SK-N-SH (cell line): ENCODE measurements around the gene ISOC2. TPM values are rescaled to one million over a fixed set of nuclear protein-coding genes. Genes with fewer than 3 reads are reported as not detected.
A peak's percentile ranks its signal among the peaks of the same experiment; 100 is the strongest.

Source experiments
- CTCF ChIA-PET: fragments of 300-600, 350-600 bp; formaldehyde crosslinking; extraction: SDS; loops from one replicate; lab custom pipeline; 2021; lab: Yijun Ruan, JAX
- POLR2A ChIA-PET: fragments of 350-600 bp; sonication (Branson Sonifier 250); formaldehyde crosslinking; extraction: SDS; loops from one replicate; lab custom pipeline; 2020; ENCODE audit warnings: antibody characterized with exemption, inconsistent platforms; lab: Yijun Ruan, JAX
- DNase-seq: peaks from one replicate; pipeline ENCODE4 v3.0.0; 2012
- H2AFZ ChIP-seq: fragments of 200-600 bp; sonication (generic); 2 replicates; pipeline ENCODE4 v1.8.1; 2016; ENCODE audit warnings: antibody characterized with exemption, mild to moderate bottlenecking, low read depth
- H3F3A ChIP-seq: fragments of 200-600 bp; sonication (generic); replicated peaks from 2 replicates; pipeline ENCODE3; 2016; ENCODE audit warnings: antibody characterized with exemption, mild to moderate bottlenecking; ENCODE audit not compliant: insufficient read depth
- H3K27ac ChIP-seq, 2 experiments: fragments of 200-500 bp in 1 of 2; fragments of 200-600 bp in 1 of 2; sonication (Bioruptor generic) in 1 of 2; sonication (generic), shearing (Covaris generic) in 1 of 2; 2 replicates each; pipeline versions ENCODE4 v1.5.1 to v1.6.1; 2014 to 2016; ENCODE audit warnings: low read depth in 2 of 2, inconsistent platforms in 1 of 2, low read length in 1 of 2, mild to moderate bottlenecking in 1 of 2, mixed read lengths in 1 of 2
- H3K27me3 ChIP-seq: fragments of 200-600 bp; sonication (generic), shearing (Covaris generic); 2 replicates; pipeline ENCODE4 v1.6.1; 2016; ENCODE audit warnings: mixed run types; ENCODE audit not compliant: insufficient read depth
- H3K36me3 ChIP-seq, 2 experiments: fragments of 200-500 bp in 1 of 2; fragments of 200-600 bp in 1 of 2; sonication (Bioruptor generic) in 1 of 2; sonication (generic) in 1 of 2; replicated peaks in 1 of 2; 2 replicates each; pipeline versions ENCODE3 to v1.5.1; 2014 to 2016; ENCODE audit warnings: low read length in 1 of 2, mild to moderate bottlenecking in 1 of 2; ENCODE audit not compliant: insufficient read depth in 2 of 2, control insufficient read depth in 1 of 2
- H3K4me1 ChIP-seq, 2 experiments: fragments of 200-500 bp in 1 of 2; fragments of 200-600 bp in 1 of 2; sonication (Bioruptor generic) in 1 of 2; sonication (generic), shearing (Covaris generic) in 1 of 2; 2 replicates each; pipeline versions ENCODE4 v1.5.1 to v1.6.1; 2014 to 2016; ENCODE audit warnings: low read depth in 1 of 2, low read length in 1 of 2, mixed run types in 1 of 2; ENCODE audit not compliant: insufficient read depth in 2 of 2, control insufficient read depth in 1 of 2
- H3K4me2 ChIP-seq: fragments of 200-600 bp; sonication (generic), shearing (Covaris generic); 2 replicates; pipeline ENCODE4 v1.6.1; 2017; ENCODE audit warnings: mixed run types
- H3K4me3 ChIP-seq, 2 experiments: fragments of 200-500 bp in 1 of 2; fragments of 200-600 bp in 1 of 2; sonication (Bioruptor generic) in 1 of 2; sonication (generic), shearing (Covaris generic) in 1 of 2; 2 replicates each; pipeline versions ENCODE4 v1.5.1 to v1.8.1; 2014 to 2016; ENCODE audit warnings: low read depth in 2 of 2, inconsistent platforms in 1 of 2, low read length in 1 of 2, mild to moderate bottlenecking in 1 of 2, mixed read lengths in 1 of 2, moderate library complexity in 1 of 2
- H3K79me2 ChIP-seq: fragments of 200-600 bp; sonication (generic); 2 replicates; pipeline ENCODE4 v1.8.1; 2017; ENCODE audit warnings: mild to moderate bottlenecking; ENCODE audit not compliant: insufficient read depth
- H3K9ac ChIP-seq: fragments of 200-600 bp; sonication (generic); 2 replicates; pipeline ENCODE4 v1.6.1; 2017; ENCODE audit warnings: mixed run types
- H3K9me2 ChIP-seq: fragments of 200-600 bp; sonication (generic); 2 replicates; pipeline ENCODE4 v1.6.1; 2017; ENCODE audit warnings: mixed run types
- H3K9me3 ChIP-seq: fragments of 200-600 bp; sonication (generic); 2 replicates; pipeline ENCODE4 v1.6.1; 2017; ENCODE audit warnings: mixed run types, mild to moderate bottlenecking, moderate library complexity
- H4K20me1 ChIP-seq: fragments of 200-600 bp; sonication (generic); 2 replicates; pipeline ENCODE4 v1.6.1; 2017; ENCODE audit warnings: mild to moderate bottlenecking, mixed run types; ENCODE audit not compliant: insufficient read depth
- CHD2 ChIP-seq: fragments of 150-350 bp; IDR thresholded peaks from 2 replicates; pipeline ENCODE4 v1.6.1; 2018; ENCODE audit warnings: low read length; ENCODE audit not compliant: partially characterized antibody
- ELF1 ChIP-seq: IDR thresholded peaks from 2 replicates; pipeline ENCODE4 v1.4.0; 2012
- EZH2phosphoT487 ChIP-seq: fragments of 200-600 bp; sonication (generic); IDR thresholded peaks from 2 replicates; pipeline ENCODE4 v1.6.1; 2017; ENCODE audit warnings: low read depth, mixed run types, mild to moderate bottlenecking, antibody characterized with exemption, moderate library complexity, borderline replicate concordance
- FOSL2 ChIP-seq: IDR thresholded peaks from 2 replicates; pipeline ENCODE4 v1.4.0; 2012; ENCODE audit warnings: low read depth, mild to moderate bottlenecking, moderate library complexity, borderline replicate concordance
- FOXJ3 ChIP-seq: sonication (generic); formaldehyde crosslinking; IDR thresholded peaks from 2 replicates; pipeline ENCODE4 v1.5.1; 2020; ENCODE audit warnings: mild to moderate bottlenecking, missing genetic modification reagents
- FOXM1 ChIP-seq: IDR thresholded peaks from 2 replicates; pipeline ENCODE4 v1.4.0; 2012; ENCODE audit warnings: low read depth, mild to moderate bottlenecking
- GABPA ChIP-seq: IDR thresholded peaks from 2 replicates; pipeline ENCODE4 v1.4.0; 2012; ENCODE audit warnings: low read depth, mild to moderate bottlenecking
- GATA2 ChIP-seq: sonication (generic); formaldehyde crosslinking; IDR thresholded peaks from 2 replicates; pipeline ENCODE4 v1.5.0; 2020; ENCODE audit warnings: mild to moderate bottlenecking, missing genetic modification reagents
- IRF3 ChIP-seq: fragments of 150-350 bp; IDR thresholded peaks from 2 replicates; pipeline ENCODE4 v1.6.1; 2016; ENCODE audit warnings: mild to moderate bottlenecking, low read depth, low read length
- JUND ChIP-seq: IDR thresholded peaks from 2 replicates; pipeline ENCODE4 v1.4.0; 2012
- NFIC ChIP-seq: IDR thresholded peaks from 2 replicates; pipeline ENCODE4 v1.4.0; 2012; ENCODE audit warnings: borderline replicate concordance
- POLR2AphosphoS5 ChIP-seq: IDR thresholded peaks from 2 replicates; pipeline ENCODE4 v1.6.1; 2012; ENCODE audit warnings: low read depth, low read length
- RCOR1 ChIP-seq: fragments of 150-350 bp; IDR thresholded peaks from 2 replicates; pipeline ENCODE4 v1.6.1; 2017; ENCODE audit warnings: antibody characterized with exemption, low read length
- RFX5 ChIP-seq: IDR thresholded peaks from 2 replicates; pipeline ENCODE4 v1.6.1; 2012; ENCODE audit warnings: mild to moderate bottlenecking, improper control_type of control experiment, low read length
- RXRA ChIP-seq: IDR thresholded peaks from 2 replicates; pipeline ENCODE4 v1.4.0; 2012; ENCODE audit warnings: low read depth, mild to moderate bottlenecking, borderline replicate concordance
- YY1 ChIP-seq: IDR thresholded peaks from 2 replicates; pipeline ENCODE4 v1.4.0; 2012; ENCODE audit warnings: low read depth, mild to moderate bottlenecking
- WGBS: methylation state at CpG from one replicate; pipeline ENCODE4 v1.1.6; 2017; ENCODE audit warnings: low lambda C conversion rate; 5-methylcytosine and 5-hydroxymethylcytosine counted together
- polyA plus RNA-seq, 3 experiments: library from polyadenylated mRNA; depleted of rRNA; stranded (reverse); fragments of >200 nt; gene quantifications; 2 replicates each; pipeline ENCODE4 v1.2.3, GENCODE V29; 2012
- TF ChIP-seq, protein P1 (sequence below): IDR thresholded peaks from 2 replicates; pipeline ENCODE4; 2012
- TF ChIP-seq, protein P2 (sequence below): fragments of 150-350 bp; IDR thresholded peaks from 2 replicates; pipeline ENCODE4 v1.6.1; 2017; ENCODE audit warnings: antibody characterized with exemption, low read length, low read depth, borderline replicate concordance
- TF ChIP-seq, protein P3 (sequence below): IDR thresholded peaks from 2 replicates; pipeline ENCODE4 v1.4.0; 2012; ENCODE audit warnings: low read depth, borderline replicate concordance
- TF ChIP-seq, protein P4 (sequence below): fragments of 200-600 bp; sonication (generic); IDR thresholded peaks from 2 replicates; pipeline ENCODE4 v1.6.1; 2017; ENCODE audit warnings: antibody characterized with exemption, mild to moderate bottlenecking, moderate library complexity

ISOC2 gene
- polyA plus RNA-seq, 1 of the 3 experiments (the other 2 are of a cell fraction) = 65.4 TPM

- Histone ChIP-seq H3K9me3 (no peaks in the 10 kb centered on the region), H2AFZ (no peak overlapping the region), H3K27me3 (no peaks in the 10 kb centered on the region), H3K4me1 (peaks cover 12 to 16% of the 10 kb centered on the region in 2 experiments; a peak in 2 of 4 replicates), H3K4me2 (no peak overlapping the region), H3K9ac (no peak overlapping the region)
- no peak for DNase-seq
- CTCF ChIA-PET = interaction anchor here (0.5 to 1.4 kb wide), 3 partner anchors 10 to 40 kb away, joined by 3 to 8 read pairs (median 5); no protein-coding TSS in a partner anchor
- 70% methylated on average over 12 of the region's 15 CpGs for WGBS
- TF ChIP-seq YY1 = no peak
- TF ChIP-seq, protein P1, sequence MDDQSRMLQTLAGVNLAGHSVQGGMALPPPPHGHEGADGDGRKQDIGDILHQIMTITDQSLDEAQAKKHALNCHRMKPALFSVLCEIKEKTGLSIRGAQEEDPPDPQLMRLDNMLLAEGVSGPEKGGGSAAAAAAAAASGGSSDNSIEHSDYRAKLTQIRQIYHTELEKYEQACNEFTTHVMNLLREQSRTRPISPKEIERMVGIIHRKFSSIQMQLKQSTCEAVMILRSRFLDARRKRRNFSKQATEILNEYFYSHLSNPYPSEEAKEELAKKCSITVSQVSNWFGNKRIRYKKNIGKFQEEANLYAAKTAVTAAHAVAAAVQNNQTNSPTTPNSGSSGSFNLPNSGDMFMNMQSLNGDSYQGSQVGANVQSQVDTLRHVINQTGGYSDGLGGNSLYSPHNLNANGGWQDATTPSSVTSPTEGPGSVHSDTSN = no peak
- TF ChIP-seq, protein P2, sequence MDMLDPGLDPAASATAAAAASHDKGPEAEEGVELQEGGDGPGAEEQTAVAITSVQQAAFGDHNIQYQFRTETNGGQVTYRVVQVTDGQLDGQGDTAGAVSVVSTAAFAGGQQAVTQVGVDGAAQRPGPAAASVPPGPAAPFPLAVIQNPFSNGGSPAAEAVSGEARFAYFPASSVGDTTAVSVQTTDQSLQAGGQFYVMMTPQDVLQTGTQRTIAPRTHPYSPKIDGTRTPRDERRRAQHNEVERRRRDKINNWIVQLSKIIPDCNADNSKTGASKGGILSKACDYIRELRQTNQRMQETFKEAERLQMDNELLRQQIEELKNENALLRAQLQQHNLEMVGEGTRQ = no peak
- no peak for TF ChIP-seq EZH2phosphoT487
- no peak for TF ChIP-seq FOSL2
- TF ChIP-seq RCOR1 = no peak
- TF ChIP-seq RFX5 = no peak
- no peak for TF ChIP-seq IRF3
- no peak for TF ChIP-seq FOXM1
- no peak for TF ChIP-seq FOXJ3
- no peak for TF ChIP-seq POLR2AphosphoS5
- TF ChIP-seq ELF1 = no peak
- no peak for TF ChIP-seq GABPA
- TF ChIP-seq, all 33 proteins: peak for 0
- Histone ChIP-seq H3K36me3 (no peaks in the 10 kb centered on the region), H3K9me2 (no peaks in the 10 kb centered on the region), H3K4me3 (no peak overlapping the region), H3K79me2 (peaks cover 12% of the 10 kb centered on the region; the same call in 1 of the 2 replicates), H3K27ac (no peak overlapping the region), H3F3A (peaks cover 23% of the 10 kb centered on the region), H4K20me1 (no peaks in the 10 kb centered on the region)
- POLR2A ChIA-PET = no interaction called here
Measured at GRCh38 chr19:55463583-55464031, 2.2 kb upstream of the ISOC2 start.

GRCh38 chr19:55462722-55463121 lies 1.3 kb upstream of the ISOC2 start:
- H3F3A ChIP-seq = peaks cover 23% of the 10 kb centered on the region
- peaks cover 12 to 18% of the 10 kb centered on the region in 2 experiments; a peak in 2 of 4 replicates for H3K4me1 ChIP-seq
- no peaks in the 10 kb centered on the region for H3K36me3 ChIP-seq
- no peaks in the 10 kb centered on the region for H4K20me1 ChIP-seq
- DNase-seq = no peak
- POLR2A ChIA-PET = no interaction called here
- no peak overlapping the region for H3K9ac ChIP-seq
- no peaks in the 10 kb centered on the region for H3K9me3 ChIP-seq
- H3K9me2 ChIP-seq = no peaks in the 10 kb centered on the region
- H3K4me2 ChIP-seq = peak overlapping the region; percentile 81; the same call in 1 of the 2 replicates
- no peak overlapping the region for H3K27ac ChIP-seq
- 95% methylated on average over 11 of the region's 11 CpGs for WGBS
- no peak overlapping the region for H3K4me3 ChIP-seq
- no peaks in the 10 kb centered on the region for H3K27me3 ChIP-seq
- CTCF ChIA-PET = interaction anchor here (0.6 to 1.4 kb wide), 3 partner anchors 9 to 361 kb away, joined by 3 to 8 read pairs (median 5); no protein-coding TSS in a partner anchor
- peaks cover 12% of the 10 kb centered on the region; the same call in 1 of the 2 replicates for H3K79me2 ChIP-seq
- no peak overlapping the region for H2AFZ ChIP-seq
- no peak for TF ChIP-seq RXRA
- TF ChIP-seq NFIC = no peak
- TF ChIP-seq CHD2 = no peak
- TF ChIP-seq FOSL2 = no peak
- no peak for TF ChIP-seq GATA2
- TF ChIP-seq JUND = no peak
- TF ChIP-seq FOXJ3 = no peak
- TF ChIP-seq IRF3 = no peak
- TF ChIP-seq, protein P3, sequence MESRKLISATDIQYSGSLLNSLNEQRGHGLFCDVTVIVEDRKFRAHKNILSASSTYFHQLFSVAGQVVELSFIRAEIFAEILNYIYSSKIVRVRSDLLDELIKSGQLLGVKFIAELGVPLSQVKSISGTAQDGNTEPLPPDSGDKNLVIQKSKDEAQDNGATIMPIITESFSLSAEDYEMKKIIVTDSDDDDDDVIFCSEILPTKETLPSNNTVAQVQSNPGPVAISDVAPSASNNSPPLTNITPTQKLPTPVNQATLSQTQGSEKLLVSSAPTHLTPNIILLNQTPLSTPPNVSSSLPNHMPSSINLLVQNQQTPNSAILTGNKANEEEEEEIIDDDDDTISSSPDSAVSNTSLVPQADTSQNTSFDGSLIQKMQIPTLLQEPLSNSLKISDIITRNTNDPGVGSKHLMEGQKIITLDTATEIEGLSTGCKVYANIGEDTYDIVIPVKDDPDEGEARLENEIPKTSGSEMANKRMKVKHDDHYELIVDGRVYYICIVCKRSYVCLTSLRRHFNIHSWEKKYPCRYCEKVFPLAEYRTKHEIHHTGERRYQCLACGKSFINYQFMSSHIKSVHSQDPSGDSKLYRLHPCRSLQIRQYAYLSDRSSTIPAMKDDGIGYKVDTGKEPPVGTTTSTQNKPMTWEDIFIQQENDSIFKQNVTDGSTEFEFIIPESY = no peak
- TF ChIP-seq, protein P4, sequence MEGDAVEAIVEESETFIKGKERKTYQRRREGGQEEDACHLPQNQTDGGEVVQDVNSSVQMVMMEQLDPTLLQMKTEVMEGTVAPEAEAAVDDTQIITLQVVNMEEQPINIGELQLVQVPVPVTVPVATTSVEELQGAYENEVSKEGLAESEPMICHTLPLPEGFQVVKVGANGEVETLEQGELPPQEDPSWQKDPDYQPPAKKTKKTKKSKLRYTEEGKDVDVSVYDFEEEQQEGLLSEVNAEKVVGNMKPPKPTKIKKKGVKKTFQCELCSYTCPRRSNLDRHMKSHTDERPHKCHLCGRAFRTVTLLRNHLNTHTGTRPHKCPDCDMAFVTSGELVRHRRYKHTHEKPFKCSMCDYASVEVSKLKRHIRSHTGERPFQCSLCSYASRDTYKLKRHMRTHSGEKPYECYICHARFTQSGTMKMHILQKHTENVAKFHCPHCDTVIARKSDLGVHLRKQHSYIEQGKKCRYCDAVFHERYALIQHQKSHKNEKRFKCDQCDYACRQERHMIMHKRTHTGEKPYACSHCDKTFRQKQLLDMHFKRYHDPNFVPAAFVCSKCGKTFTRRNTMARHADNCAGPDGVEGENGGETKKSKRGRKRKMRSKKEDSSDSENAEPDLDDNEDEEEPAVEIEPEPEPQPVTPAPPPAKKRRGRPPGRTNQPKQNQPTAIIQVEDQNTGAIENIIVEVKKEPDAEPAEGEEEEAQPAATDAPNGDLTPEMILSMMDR = no peak
